ENCODE measurements around the gene WDFY2. TPM values are rescaled to one million over a fixed set of nuclear protein-coding genes. Genes with fewer than 3 reads are reported as not detected.

WDFY2 gene
- total and polyA plus RNA-seq, 10 of the 15 experiments (the other 5 are each of a cell fraction or from before 2014, with no cell fraction given), result 2.1 to 13.0 (median 8.1) TPM

DNA sequence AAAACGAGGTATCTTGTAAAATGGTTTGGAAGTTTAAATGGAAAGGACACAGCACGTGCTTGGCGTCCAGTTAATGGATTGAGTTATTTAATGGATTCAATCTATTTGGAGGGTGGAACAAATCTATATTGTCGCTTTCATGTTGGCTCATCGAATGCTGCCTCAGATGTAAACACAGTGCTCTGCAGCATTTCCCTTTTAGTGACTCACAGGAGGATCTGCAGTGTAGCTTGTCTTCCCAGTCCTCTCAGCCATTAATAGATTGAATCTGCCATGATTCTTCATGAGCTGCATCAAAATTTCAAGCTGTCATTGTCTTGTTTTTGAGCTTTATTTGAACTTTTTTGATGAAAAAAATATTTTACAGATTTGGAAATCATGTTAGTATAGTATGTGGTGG lies 175.0 kb downstream of the WDFY2 start:
- H3K27ac ChIP-seq (ENCODE audit: control insufficient read depth, insufficient read depth), result no peak overlapping the region
- H4K20me1 ChIP-seq (ENCODE audit: control insufficient read depth, insufficient read depth), result no peaks in the 10 kb centered on the region
- no peak overlapping the region for H3K9ac ChIP-seq (ENCODE audit: control insufficient read depth, insufficient read depth, low read length)
- no TSS peak for BruUV-seq (replicated peaks)
- no peaks in the 10 kb centered on the region for H3K27me3 ChIP-seq (replicated peaks in 1 of 2; ENCODE audit: control insufficient read depth in 2 of 2, insufficient read depth in 2 of 2, low read length in 1 of 2)
- CTCF ChIA-PET, result interaction anchor here (1.1 kb wide), 1 partner anchor 313 kb away, joined by 5 read pairs; no protein-coding TSS in a partner anchor
- no peaks in the 10 kb centered on the region for H3K9me3 ChIP-seq (replicated peaks; ENCODE audit: control insufficient read depth, insufficient read depth, low read length)
- H3K4me1 ChIP-seq (ENCODE audit: control insufficient read depth, insufficient read depth, low read length), result peaks cover 10% of the 10 kb centered on the region
- SMC1A ChIA-PET (ENCODE audit: uncharacterized antibody, unreplicated experiment), result interaction anchor here (1.0 to 1.5 kb wide), 2 partner anchors 15 to 16 kb away, joined by 4 read pairs; no protein-coding TSS in a partner anchor
- in situ Hi-C loops (cut with MboI), result no loop called here
- H3K79me2 ChIP-seq (ENCODE audit: control insufficient read depth, insufficient read depth, low read length), result no peaks in the 10 kb centered on the region
- POLR2A ChIA-PET, result interaction anchor here (0.7 kb wide), 1 partner anchor 174 kb away, joined by 3 read pairs; no protein-coding TSS in a partner anchor
- intact Hi-C loops (cut with micrococcal nuclease; ENCODE audit: unreplicated experiment), result no loop called here
- H3K36me3 ChIP-seq (ENCODE audit: control insufficient read depth in 2 of 2, insufficient read depth in 2 of 2, low read length in 1 of 2), result peaks cover 2 to 10% of the 10 kb centered on the region in 2 experiments; a peak in 1 of 4 replicates
- WGBS (ENCODE audit: insufficient coverage, insufficient replicate concordance, low lambda C conversion rate, missing lambda C conversion rate), result 86% methylated on average over 5 of the region's 5 CpGs
- RAD21 ChIA-PET (ENCODE audit: unreplicated experiment), result interaction anchor here (1.0 to 2.3 kb wide), 2 partner anchors 39 to 306 kb away, joined by 3 to 7 read pairs; no protein-coding TSS in a partner anchor
- DNase-seq (ENCODE audit: low read depth, low spot score) (no peak), ATAC-seq (no peak), FAIRE-seq (no peak)
- H3K4me3 ChIP-seq, result no peak overlapping the region
- H3K4me2 ChIP-seq (ENCODE audit: control insufficient read depth, insufficient read depth), result no peak overlapping the region
- no peak overlapping the region for H2AFZ ChIP-seq (ENCODE audit: control insufficient read depth, low read depth, low read length)
- no peak for TF ChIP-seq BRCA1 (IDR thresholded peaks at IDR 0.05; ENCODE audit: low read depth, low read length)
- TF ChIP-seq TAF1 (IDR thresholded peaks at IDR 0.05; ENCODE audit: borderline replicate concordance, low read depth, low read length), result no peak
- TF ChIP-seq YBX1 (IDR thresholded peaks at IDR 0.05), result no peak
- TF ChIP-seq, protein P1, sequence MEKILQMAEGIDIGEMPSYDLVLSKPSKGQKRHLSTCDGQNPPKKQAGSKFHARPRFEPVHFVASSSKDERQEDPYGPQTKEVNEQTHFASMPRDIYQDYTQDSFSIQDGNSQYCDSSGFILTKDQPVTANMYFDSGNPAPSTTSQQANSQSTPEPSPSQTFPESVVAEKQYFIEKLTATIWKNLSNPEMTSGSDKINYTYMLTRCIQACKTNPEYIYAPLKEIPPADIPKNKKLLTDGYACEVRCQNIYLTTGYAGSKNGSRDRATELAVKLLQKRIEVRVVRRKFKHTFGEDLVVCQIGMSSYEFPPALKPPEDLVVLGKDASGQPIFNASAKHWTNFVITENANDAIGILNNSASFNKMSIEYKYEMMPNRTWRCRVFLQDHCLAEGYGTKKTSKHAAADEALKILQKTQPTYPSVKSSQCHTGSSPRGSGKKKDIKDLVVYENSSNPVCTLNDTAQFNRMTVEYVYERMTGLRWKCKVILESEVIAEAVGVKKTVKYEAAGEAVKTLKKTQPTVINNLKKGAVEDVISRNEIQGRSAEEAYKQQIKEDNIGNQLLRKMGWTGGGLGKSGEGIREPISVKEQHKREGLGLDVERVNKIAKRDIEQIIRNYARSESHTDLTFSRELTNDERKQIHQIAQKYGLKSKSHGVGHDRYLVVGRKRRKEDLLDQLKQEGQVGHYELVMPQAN (conservative IDR thresholded peaks at IDR 0.05), result no peak
- TF ChIP-seq SPI1 (IDR thresholded peaks at IDR 0.05; ENCODE audit: borderline replicate concordance, insufficient read depth, low read depth, low read length), result no peak
- no peak for TF ChIP-seq CREM (IDR thresholded peaks at IDR 0.05; ENCODE audit: low read depth)
- TF ChIP-seq, protein P2, sequence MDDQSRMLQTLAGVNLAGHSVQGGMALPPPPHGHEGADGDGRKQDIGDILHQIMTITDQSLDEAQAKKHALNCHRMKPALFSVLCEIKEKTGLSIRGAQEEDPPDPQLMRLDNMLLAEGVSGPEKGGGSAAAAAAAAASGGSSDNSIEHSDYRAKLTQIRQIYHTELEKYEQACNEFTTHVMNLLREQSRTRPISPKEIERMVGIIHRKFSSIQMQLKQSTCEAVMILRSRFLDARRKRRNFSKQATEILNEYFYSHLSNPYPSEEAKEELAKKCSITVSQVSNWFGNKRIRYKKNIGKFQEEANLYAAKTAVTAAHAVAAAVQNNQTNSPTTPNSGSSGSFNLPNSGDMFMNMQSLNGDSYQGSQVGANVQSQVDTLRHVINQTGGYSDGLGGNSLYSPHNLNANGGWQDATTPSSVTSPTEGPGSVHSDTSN (IDR thresholded peaks at IDR 0.05; ENCODE audit: insufficient replicate concordance, low read depth, low read length), result no peak

All from GM12878 (cell line).